ENCODE data around the gene FRMPD2. TPM values are rescaled to one million over a fixed set of nuclear protein-coding genes. Genes with fewer than 3 reads are reported as not detected.

Gene FRMPD2
- total RNA-seq, 1 experiment from 2014 or later, result 0.30 TPM

DNA sequence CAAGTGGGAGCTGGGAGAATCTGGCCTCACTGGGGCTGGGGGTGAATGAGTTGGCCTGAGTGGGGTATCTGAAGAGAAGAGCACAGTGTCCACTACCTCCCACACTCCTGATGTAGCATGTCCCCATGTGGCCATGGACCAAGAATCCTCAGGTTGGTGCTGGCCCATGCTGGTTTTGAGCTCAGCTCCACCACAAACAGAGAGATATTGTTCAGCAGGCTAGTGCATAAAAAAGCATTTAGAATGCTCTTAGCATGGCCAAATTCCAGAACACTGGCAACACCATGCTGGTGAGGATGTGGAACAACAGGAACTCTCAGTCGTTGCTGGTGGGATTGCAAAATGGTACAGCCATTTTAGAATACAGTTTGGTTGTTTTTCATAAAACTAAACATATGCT lies 61.4 kb downstream of the FRMPD2 start:
- no peaks in the 10 kb centered on the region for H3K36me3 ChIP-seq (ENCODE audit: control insufficient read depth in 1 of 2, insufficient read depth in 2 of 2, low read length in 2 of 2)
- no peaks in the 10 kb centered on the region; the same call in 1 of the 2 replicates for H3K27me3 ChIP-seq (ENCODE audit: insufficient read depth, low read length)
- ATAC-seq (no peak), DNase-seq (ENCODE audit: low read depth, low spot score) (no peak)
- no peak overlapping the region for H2AFZ ChIP-seq (ENCODE audit: low read depth, low read length, poor library complexity, severe bottlenecking)
- no peak overlapping the region for H3K4me2 ChIP-seq (ENCODE audit: low read length)
- ChIA-PET POLR2A (no interaction called here), RAD21 (ENCODE audit: low non-redundant PET in 1 of 2, low total read pairs in 2 of 2, uncharacterized antibody in 2 of 2, unreplicated experiment in 2 of 2) (no interaction called here), CTCF (no interaction called here)
- no peak for TF ChIP-seq ZNF274 (IDR thresholded peaks at IDR 0.05; ENCODE audit: low read depth, low read length)
- TF ChIP-seq TCF7L2 (IDR thresholded peaks at IDR 0.05; ENCODE audit: borderline replicate concordance, extremely low read depth, insufficient read depth, insufficient read length), result no peak
- TF ChIP-seq, protein P1, sequence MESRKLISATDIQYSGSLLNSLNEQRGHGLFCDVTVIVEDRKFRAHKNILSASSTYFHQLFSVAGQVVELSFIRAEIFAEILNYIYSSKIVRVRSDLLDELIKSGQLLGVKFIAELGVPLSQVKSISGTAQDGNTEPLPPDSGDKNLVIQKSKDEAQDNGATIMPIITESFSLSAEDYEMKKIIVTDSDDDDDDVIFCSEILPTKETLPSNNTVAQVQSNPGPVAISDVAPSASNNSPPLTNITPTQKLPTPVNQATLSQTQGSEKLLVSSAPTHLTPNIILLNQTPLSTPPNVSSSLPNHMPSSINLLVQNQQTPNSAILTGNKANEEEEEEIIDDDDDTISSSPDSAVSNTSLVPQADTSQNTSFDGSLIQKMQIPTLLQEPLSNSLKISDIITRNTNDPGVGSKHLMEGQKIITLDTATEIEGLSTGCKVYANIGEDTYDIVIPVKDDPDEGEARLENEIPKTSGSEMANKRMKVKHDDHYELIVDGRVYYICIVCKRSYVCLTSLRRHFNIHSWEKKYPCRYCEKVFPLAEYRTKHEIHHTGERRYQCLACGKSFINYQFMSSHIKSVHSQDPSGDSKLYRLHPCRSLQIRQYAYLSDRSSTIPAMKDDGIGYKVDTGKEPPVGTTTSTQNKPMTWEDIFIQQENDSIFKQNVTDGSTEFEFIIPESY (IDR thresholded peaks at IDR 0.05; ENCODE audit: extremely low read depth, insufficient replicate concordance, low read length), result no peak
- no peak for TF ChIP-seq JUND (IDR thresholded peaks at IDR 0.05)
- no peak for TF ChIP-seq ZFX (IDR thresholded peaks at IDR 0.05)
- no peak for TF ChIP-seq SP1 (IDR thresholded peaks at IDR 0.05; ENCODE audit: low read depth)
- TF ChIP-seq, protein P2, sequence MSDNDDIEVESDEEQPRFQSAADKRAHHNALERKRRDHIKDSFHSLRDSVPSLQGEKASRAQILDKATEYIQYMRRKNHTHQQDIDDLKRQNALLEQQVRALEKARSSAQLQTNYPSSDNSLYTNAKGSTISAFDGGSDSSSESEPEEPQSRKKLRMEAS (IDR thresholded peaks at IDR 0.05), result no peak
- no peak for TF ChIP-seq ELF1 (IDR thresholded peaks at IDR 0.05; ENCODE audit: borderline replicate concordance, low read depth)
- no peak for TF ChIP-seq CBX3 (IDR thresholded peaks at IDR 0.05; ENCODE audit: low read depth)
- no peak for TF ChIP-seq CEBPB (IDR thresholded peaks at IDR 0.05; ENCODE audit: low read depth)
- no peak for TF ChIP-seq POLR2A (IDR thresholded peaks at IDR 0.05; ENCODE audit: borderline replicate concordance, extremely low read depth, insufficient read depth, insufficient read length)
- TF ChIP-seq, protein P3, sequence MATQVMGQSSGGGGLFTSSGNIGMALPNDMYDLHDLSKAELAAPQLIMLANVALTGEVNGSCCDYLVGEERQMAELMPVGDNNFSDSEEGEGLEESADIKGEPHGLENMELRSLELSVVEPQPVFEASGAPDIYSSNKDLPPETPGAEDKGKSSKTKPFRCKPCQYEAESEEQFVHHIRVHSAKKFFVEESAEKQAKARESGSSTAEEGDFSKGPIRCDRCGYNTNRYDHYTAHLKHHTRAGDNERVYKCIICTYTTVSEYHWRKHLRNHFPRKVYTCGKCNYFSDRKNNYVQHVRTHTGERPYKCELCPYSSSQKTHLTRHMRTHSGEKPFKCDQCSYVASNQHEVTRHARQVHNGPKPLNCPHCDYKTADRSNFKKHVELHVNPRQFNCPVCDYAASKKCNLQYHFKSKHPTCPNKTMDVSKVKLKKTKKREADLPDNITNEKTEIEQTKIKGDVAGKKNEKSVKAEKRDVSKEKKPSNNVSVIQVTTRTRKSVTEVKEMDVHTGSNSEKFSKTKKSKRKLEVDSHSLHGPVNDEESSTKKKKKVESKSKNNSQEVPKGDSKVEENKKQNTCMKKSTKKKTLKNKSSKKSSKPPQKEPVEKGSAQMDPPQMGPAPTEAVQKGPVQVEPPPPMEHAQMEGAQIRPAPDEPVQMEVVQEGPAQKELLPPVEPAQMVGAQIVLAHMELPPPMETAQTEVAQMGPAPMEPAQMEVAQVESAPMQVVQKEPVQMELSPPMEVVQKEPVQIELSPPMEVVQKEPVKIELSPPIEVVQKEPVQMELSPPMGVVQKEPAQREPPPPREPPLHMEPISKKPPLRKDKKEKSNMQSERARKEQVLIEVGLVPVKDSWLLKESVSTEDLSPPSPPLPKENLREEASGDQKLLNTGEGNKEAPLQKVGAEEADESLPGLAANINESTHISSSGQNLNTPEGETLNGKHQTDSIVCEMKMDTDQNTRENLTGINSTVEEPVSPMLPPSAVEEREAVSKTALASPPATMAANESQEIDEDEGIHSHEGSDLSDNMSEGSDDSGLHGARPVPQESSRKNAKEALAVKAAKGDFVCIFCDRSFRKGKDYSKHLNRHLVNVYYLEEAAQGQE (IDR thresholded peaks at IDR 0.05; ENCODE audit: low read depth), result no peak
- TF ChIP-seq, protein P4, sequence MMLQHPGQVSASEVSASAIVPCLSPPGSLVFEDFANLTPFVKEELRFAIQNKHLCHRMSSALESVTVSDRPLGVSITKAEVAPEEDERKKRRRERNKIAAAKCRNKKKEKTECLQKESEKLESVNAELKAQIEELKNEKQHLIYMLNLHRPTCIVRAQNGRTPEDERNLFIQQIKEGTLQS (IDR thresholded peaks at IDR 0.05), result no peak
- no peaks in the 10 kb centered on the region for H3K9me2 ChIP-seq (ENCODE audit: insufficient read depth)
- H3K79me2 ChIP-seq (ENCODE audit: insufficient read depth, low read length), result no peaks in the 10 kb centered on the region
- no peak overlapping the region for H3K4me3 ChIP-seq (replicated peaks in 1 of 2; ENCODE audit: low read depth in 1 of 2, low read length in 2 of 2)
- H4K20me1 ChIP-seq (ENCODE audit: insufficient read depth), result no peaks in the 10 kb centered on the region
- H3K4me1 ChIP-seq (ENCODE audit: control insufficient read depth in 1 of 2, insufficient read depth in 2 of 2, low read length in 2 of 2), result no peaks in the 10 kb centered on the region
- H3K27ac ChIP-seq (ENCODE audit: low read depth, low read length), result no peak overlapping the region
- no TSS peak for BruUV-seq (replicated peaks)
- H3K9me3 ChIP-seq (ENCODE audit: control insufficient read depth in 1 of 2, insufficient read depth in 1 of 2, low read depth in 1 of 2, low read length in 2 of 2), result no peaks in the 10 kb centered on the region
- intact Hi-C loops (cut with micrococcal nuclease), result no loop called here
- no peak overlapping the region for H3K9ac ChIP-seq (ENCODE audit: low read length)
